Measurements from ENCODE around the gene TRAPPC12. TPM values are rescaled to one million over a fixed set of nuclear protein-coding genes. Genes with fewer than 3 reads are reported as not detected.

Gene TRAPPC12
- total RNA-seq, 1 donor = 67.0 TPM

- TF ChIP-seq CTCF (IDR thresholded peaks at IDR 0.05; ENCODE audit: extremely low read depth, low read depth, low read length) = no peak
- no peak overlapping the region for H3K4me2 ChIP-seq (ENCODE audit: insufficient read depth, low read length)
These were observed 120.9 kb downstream of the TRAPPC12 start for GRCh38 chr2:3500326-3500899.

GRCh38 chr2:3503046-3503445 lies 123.6 kb downstream of the TRAPPC12 start:
- Histone ChIP-seq H3K79me2 (ENCODE audit: insufficient read depth, low read length) (peaks cover 24% of the 10 kb centered on the region), H3K9me3 (ENCODE audit: low read depth, low read length) (no peaks in the 10 kb centered on the region), H3K27ac (ENCODE audit: low read depth, low read length) (no peak overlapping the region), H3K27me3 (ENCODE audit: insufficient read depth, low read length) (no peaks in the 10 kb centered on the region), H3K4me1 (ENCODE audit: insufficient read depth, low read length) (no peaks in the 10 kb centered on the region), H3K4me2 (ENCODE audit: insufficient read depth, low read length) (no peak overlapping the region), H2AFZ (ENCODE audit: low read length) (no peak overlapping the region), H4K20me1 (ENCODE audit: insufficient read depth, low read length) (peaks cover 4% of the 10 kb centered on the region), H3K36me3 (ENCODE audit: insufficient read depth, low read length) (peaks cover 30% of the 10 kb centered on the region), H3K4me3 (ENCODE audit: insufficient read depth, low read length) (no peak overlapping the region)
- TF ChIP-seq CTCF (IDR thresholded peaks at IDR 0.05; ENCODE audit: extremely low read depth, low read depth, low read length) = no peak
- DNase-seq (ENCODE audit: insufficient read length, low spot score, missing footprints) = no peak

More at GRCh38 chr2:3500326-3500899, 120.9 kb downstream of the TRAPPC12 start:
- Histone ChIP-seq H3K79me2 (ENCODE audit: insufficient read depth, low read length) (peaks cover 23% of the 10 kb centered on the region), H3K27ac (ENCODE audit: low read depth, low read length) (no peak overlapping the region), H3K9me3 (ENCODE audit: low read depth, low read length) (no peaks in the 10 kb centered on the region), H3K36me3 (ENCODE audit: insufficient read depth, low read length) (peaks cover 45% of the 10 kb centered on the region), H3K4me1 (ENCODE audit: insufficient read depth, low read length) (no peaks in the 10 kb centered on the region), H4K20me1 (ENCODE audit: insufficient read depth, low read length) (peaks cover 4% of the 10 kb centered on the region), H2AFZ (ENCODE audit: low read length) (no peak overlapping the region), H3K27me3 (ENCODE audit: insufficient read depth, low read length) (no peaks in the 10 kb centered on the region), H3K4me3 (ENCODE audit: insufficient read depth, low read length) (no peak overlapping the region)
- DNase-seq (ENCODE audit: insufficient read length, low spot score, missing footprints) = peak; percentile 21

GRCh38 chr2:3503483-3503882 lies 124.0 kb downstream of the TRAPPC12 start:
- Histone ChIP-seq H3K27ac (ENCODE audit: low read depth, low read length) (no peak overlapping the region), H3K9me3 (ENCODE audit: low read depth, low read length) (no peaks in the 10 kb centered on the region), H3K4me1 (ENCODE audit: insufficient read depth, low read length) (no peaks in the 10 kb centered on the region), H3K36me3 (ENCODE audit: insufficient read depth, low read length) (peaks cover 28% of the 10 kb centered on the region), H3K4me3 (ENCODE audit: insufficient read depth, low read length) (no peak overlapping the region), H2AFZ (ENCODE audit: low read length) (no peak overlapping the region), H3K4me2 (ENCODE audit: insufficient read depth, low read length) (no peak overlapping the region), H4K20me1 (ENCODE audit: insufficient read depth, low read length) (peaks cover 4% of the 10 kb centered on the region), H3K27me3 (ENCODE audit: insufficient read depth, low read length) (no peaks in the 10 kb centered on the region), H3K79me2 (ENCODE audit: insufficient read depth, low read length) (peaks cover 24% of the 10 kb centered on the region)
- no peak for TF ChIP-seq CTCF (IDR thresholded peaks at IDR 0.05; ENCODE audit: extremely low read depth, low read depth, low read length)
- DNase-seq (ENCODE audit: insufficient read length, low spot score, missing footprints) = peak; percentile 51

- Histone ChIP-seq H3K27ac (ENCODE audit: low read depth, low read length) (no peak overlapping the region), H3K4me3 (ENCODE audit: insufficient read depth, low read length) (no peak overlapping the region), H3K9me3 (ENCODE audit: low read depth, low read length) (no peaks in the 10 kb centered on the region), H3K4me1 (ENCODE audit: insufficient read depth, low read length) (no peaks in the 10 kb centered on the region), H3K36me3 (ENCODE audit: insufficient read depth, low read length) (peaks cover 24% of the 10 kb centered on the region), H4K20me1 (ENCODE audit: insufficient read depth, low read length) (peaks cover 4% of the 10 kb centered on the region), H2AFZ (ENCODE audit: low read length) (no peak overlapping the region), H3K4me2 (ENCODE audit: insufficient read depth, low read length) (no peak overlapping the region), H3K27me3 (ENCODE audit: insufficient read depth, low read length) (no peaks in the 10 kb centered on the region), H3K79me2 (ENCODE audit: insufficient read depth, low read length) (peaks cover 27% of the 10 kb centered on the region)
- TF ChIP-seq CTCF (IDR thresholded peaks at IDR 0.05; ENCODE audit: extremely low read depth, low read depth, low read length) = no peak
- no peak for DNase-seq (ENCODE audit: insufficient read length, low spot score, missing footprints)
These were observed 125.2 kb downstream of the TRAPPC12 start for GRCh38 chr2:3504741-3505140.
